Heart left ventricle (tissue), 16 donors: Measurements from ENCODE around the gene PLEKHO2. TPM values are rescaled to one million over a fixed set of nuclear protein-coding genes. Genes with fewer than 3 reads are reported as not detected.

ENCODE experiments used
- ATAC-seq, 4 donors: fragments of 200-7000 bp; cut with Tn5 transposase; one replicate each; pipeline ENCODE4 v1.9.1; 2020 to 2022; ENCODE audit warnings: moderate library complexity in 4 of 4, mild to moderate bottlenecking in 3 of 4, moderate number of reproducible peaks in 1 of 4
- DNase-seq, 5 donors: peaks; one replicate each; pipeline ENCODE4 v3.0.0-alpha.2; 2020
- H3K27ac ChIP-seq, 12 donors: fragments of 200-600 bp; sonication (generic) in 4 of 12; one replicate each; pipeline versions ENCODE4 v1.5.0 to v1.8.0; 2016 to 2022; ENCODE audit warnings: mild to moderate bottlenecking in 2 of 12
- H3K27me3 ChIP-seq, 9 donors: fragments of 200-600 bp; sonication (generic) in 2 of 9; one replicate each; pipeline versions ENCODE4 v1.5.1 to v1.8.0; 2016 to 2022; ENCODE audit warnings: mild to moderate bottlenecking in 3 of 9
- H3K36me3 ChIP-seq, 9 donors: fragments of 200-600 bp; sonication (generic) in 2 of 9; one replicate each; pipeline versions ENCODE4 v1.5.0 to v1.8.0; 2018 to 2022; ENCODE audit warnings: mild to moderate bottlenecking in 2 of 9
- H3K4me1 ChIP-seq, 12 donors: fragments of 200-600 bp; sonication (generic) in 4 of 12; one replicate each; pipeline versions ENCODE4 v1.5.0 to v1.8.0; 2016 to 2022; ENCODE audit warnings: mild to moderate bottlenecking in 3 of 12
- H3K4me3 ChIP-seq, 12 donors: fragments of 200-600 bp; sonication (generic) in 4 of 12; one replicate each; pipeline versions ENCODE4 v1.5.0 to v1.8.0; 2017 to 2022; ENCODE audit warnings: mild to moderate bottlenecking in 9 of 12, moderate library complexity in 4 of 12
- H3K9me3 ChIP-seq, 12 donors: fragments of 200-600 bp; sonication (generic) in 4 of 12; one replicate each; pipeline versions ENCODE4 v1.5.0 to v1.8.0; 2016 to 2022; ENCODE audit warnings: mild to moderate bottlenecking in 1 of 12
- CTCF ChIP-seq, 12 donors: fragments of 200-600 bp; sonication (generic) in 4 of 12; IDR thresholded peaks; one replicate each; pipeline versions ENCODE4 v1.5.0 to v1.8.0; 2018 to 2022; ENCODE audit warnings: antibody characterized with exemption in 12 of 12, mild to moderate bottlenecking in 5 of 12
- POLR2A ChIP-seq, 2 donors: fragments of 450-650 bp; IDR thresholded peaks; one replicate each; pipeline ENCODE4 v1.6.1; 2017; ENCODE audit warnings: antibody characterized with exemption in 2 of 2, mild to moderate bottlenecking in 2 of 2, moderate library complexity in 2 of 2
- WGBS, 4 donors: extraction: QIAGEN DNeasy Blood & Tissue Kit in 2 of 4; methylation state at CpG; one replicate each; pipeline versions ENCODE4 v1.1.5 to v1.1.7; 2013 to 2018; 5-methylcytosine and 5-hydroxymethylcytosine counted together
- intact Hi-C, 10 donors: fragments of 100-400 bp; cut with DNase I; formaldehyde crosslinking; loops; one replicate each; pipeline versions ENCODE4 v1.11.1 to v1.14.2; 2022
- polyA plus RNA-seq, 2 donors: library from polyadenylated mRNA; stranded (reverse); fragments of 200-250 nt; gene quantifications; one replicate each; pipeline ENCODE4 v1.2.3, GENCODE V29; 2013
- total RNA-seq, 9 donors: library from RNA; depleted of rRNA in 2 of 9; stranded (reverse); fragments of >200 nt in 2 of 9; fragmentation: NEBNext Ultra II Directional in 3 of 9; extraction: Animal tissue kit (Norgen Biotek cat#: 25700) in 3 of 9; gene quantifications; one replicate each; pipeline versions ENCODE4 v1.1.0 to v1.2.4, GENCODE V29; 2016 to 2023
- donor health status: ischemic (EF 13 %, LVEDD 7.1; RV severe dilation, severe dysfunction).
- donor health status: healthy with polysubstance abuse.
- donor health status: DM: no; HTN: yes; CAD: no.
- donor health status: DM: no; HTN: no; CAD: no.
- donor health status: ischemic (EF 25% LVEDD 6.9; RV normal size, moderate dysfunction).
- donor health status: ischemic (EF 25% LVEDD 5.7; RV mildly dilated, moderate dysfunction).
- donor health status: healthy.
- donor health status: DM: yes; HTN: yes; CAD: no.
- donor health status: ischemic (EF 35%, LVEDD 5.7; RV mildly dilated, moderate dysfunction).
- donor health status: nonischemic (EF 11% LVEDD 7.7; RV severe dilation, severe dysfunction).
- donor health status: DM: yes; HTN: yes; CAD: no.
- donor health status: PGD.
- donor health status: ischemic (EF 29% LVEDD 5.4; RV normal size, mild dysfunction).
- donor health status: nonischemic (EF 23%, LVEDD 6.1; RV moderate dilation, normal function).

The PLEKHO2 gene
- total and polyA plus RNA-seq, 11 donors = 5.3 to 50.8 (median 9.2) TPM

DNA sequence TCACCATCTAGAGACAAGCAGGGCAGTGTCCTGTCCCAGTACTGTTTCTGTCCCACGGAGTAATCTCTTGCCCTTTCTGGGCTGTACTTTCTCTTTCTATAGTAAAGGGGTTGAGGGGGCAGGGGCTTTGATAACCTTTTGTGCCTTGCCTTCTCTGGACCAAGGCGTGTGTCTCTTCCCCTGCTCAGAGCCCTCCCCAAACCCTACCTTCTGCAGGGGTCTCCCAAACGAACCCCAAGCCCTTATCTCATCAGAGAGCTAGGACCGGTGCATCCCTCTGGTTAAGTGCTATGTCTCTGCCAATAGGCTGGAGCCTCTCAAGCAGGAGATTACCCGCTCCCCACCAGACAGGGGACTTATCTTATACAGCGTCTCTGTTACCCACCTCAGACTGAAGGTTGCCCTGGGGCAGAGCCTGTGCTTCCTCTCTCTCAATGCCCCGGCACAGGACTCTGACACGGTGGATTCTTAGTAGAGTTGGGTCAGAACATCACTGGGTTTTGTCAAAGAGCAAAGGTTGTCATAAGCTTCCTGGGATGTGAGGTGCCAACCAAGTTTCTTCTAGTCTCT lies 2.9 kb downstream of the PLEKHO2 start:
- Histone ChIP-seq H3K9me3 (no peaks in the 10 kb centered on the region), H3K4me1 (peaks cover 6 to 76% (median 50%) of the 10 kb centered on the region in 12 donors), H3K4me3 (peak overlapping the region in 9 of 12 donors; percentile 86 to 100 (median 98)), H3K27ac (peak overlapping the region; percentile 33 to 98 (median 96)), H3K27me3 (no peaks in the 10 kb centered on the region), H3K36me3 (peaks cover 0 to 51% (median 13%) of the 10 kb centered on the region in 9 donors)
- no peak for ATAC-seq
- TF ChIP-seq CTCF (IDR thresholded peaks at IDR 0.05) = no peak
- TF ChIP-seq POLR2A (IDR thresholded peaks at IDR 0.05) = no peak
- intact Hi-C loops = loop anchor here in 8 of 10 donors (5.0 kb wide), 3 partner anchors 48 to 143 kb away; partner anchors contain the start of gene SPG21 (in 1 of the 8)
- 36 to 46% (median 40%) methylated on average over 8 of the region's 8 CpGs for WGBS, 4 donors
- DNase-seq = no peak

DNA sequence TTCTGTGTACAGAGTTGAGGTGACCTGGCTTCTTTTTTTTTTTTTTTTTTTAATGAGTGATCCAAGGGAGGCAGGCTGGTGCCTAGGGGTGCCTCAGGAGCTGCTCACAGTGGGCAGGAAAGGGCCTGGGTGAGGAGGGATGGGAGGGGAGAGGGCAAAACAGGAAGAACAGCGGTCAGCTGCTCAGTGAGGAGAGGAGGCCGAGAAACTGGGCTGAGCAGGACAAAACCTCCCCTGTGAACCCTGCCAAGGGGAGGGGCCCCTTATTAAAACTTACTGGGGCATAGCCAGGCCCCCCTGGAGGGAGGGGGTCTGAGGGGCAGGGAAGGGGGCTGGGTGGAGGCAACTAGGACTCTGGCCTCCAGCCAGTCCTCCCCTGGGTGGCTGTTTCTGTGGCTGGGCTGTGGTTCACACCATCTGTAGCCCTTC lies 3.5 kb downstream of the PLEKHO2 start:
- no peaks in the 10 kb centered on the region for H3K9me3 ChIP-seq
- H3K4me3 ChIP-seq = peak overlapping the region in 9 of 12 donors; percentile 86 to 100 (median 98)
- H3K36me3 ChIP-seq = peaks cover 0 to 56% (median 18%) of the 10 kb centered on the region in 9 donors
- peaks cover 6 to 81% (median 50%) of the 10 kb centered on the region in 12 donors for H3K4me1 ChIP-seq
- no peaks in the 10 kb centered on the region for H3K27me3 ChIP-seq
- 42 to 59% (median 50%) methylated on average over 2 of the region's 2 CpGs for WGBS, 4 donors
- peak; percentile 59 to 77 (median 66) for DNase-seq
- intact Hi-C loops = loop anchor here in 1 of 10 donors (5.0 kb wide), 1 partner anchor 47 kb away; no protein-coding TSS in a partner anchor
- H3K27ac ChIP-seq = peak overlapping the region; percentile 44 to 98 (median 96)
- TF ChIP-seq CTCF (IDR thresholded peaks at IDR 0.05) = no peak
- no peak for TF ChIP-seq POLR2A (IDR thresholded peaks at IDR 0.05)
- peak in 3 of 4 donors; percentile 4 to 39 (median 10) for ATAC-seq

DNA sequence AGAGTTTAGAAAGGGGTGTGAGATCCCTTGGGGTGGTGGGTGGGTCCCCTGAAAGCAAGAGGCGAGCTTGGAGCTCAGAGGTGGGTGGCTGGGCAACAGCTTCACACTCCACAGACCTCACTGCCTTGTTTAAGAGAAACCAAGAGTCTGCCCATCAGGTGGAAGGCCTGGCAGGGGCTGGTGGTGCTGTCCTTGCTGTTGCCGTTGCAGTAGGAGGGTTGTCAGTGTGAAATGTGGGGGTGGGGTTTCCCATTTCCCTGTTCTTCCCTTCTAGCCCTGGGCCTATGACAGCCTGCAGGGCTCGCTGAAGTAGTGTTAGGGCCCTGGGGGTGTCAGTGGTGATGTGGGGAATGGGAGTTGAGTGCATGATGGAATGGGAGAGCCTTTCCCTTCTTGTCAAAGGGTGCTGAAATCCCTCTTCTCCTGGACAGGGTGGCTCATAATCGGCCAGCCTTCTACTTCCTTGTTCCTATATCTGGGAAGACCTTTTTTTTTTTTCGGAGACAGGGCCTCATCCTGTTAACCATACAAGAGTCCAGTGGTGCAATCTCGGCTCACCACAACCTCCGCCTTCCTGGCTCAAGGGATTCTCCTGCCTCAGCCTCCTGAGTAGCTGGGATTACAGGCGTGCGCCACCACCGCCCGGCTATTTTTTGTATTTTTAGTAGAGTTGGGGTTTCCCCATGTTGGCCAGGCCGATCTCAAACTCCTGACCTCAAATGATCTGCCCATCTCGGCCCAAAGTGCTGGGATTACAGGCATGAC lies 4.3 kb downstream of the PLEKHO2 start:
- H3K36me3 ChIP-seq = peaks cover 0 to 64% (median 26%) of the 10 kb centered on the region in 9 donors
- DNase-seq (peak in 1 of 5 donors; percentile 56), ATAC-seq (no peak)

More for the DNA sequence above, 4.3 kb downstream of the PLEKHO2 start:
- intact Hi-C loops = loop anchor here in 1 of 10 donors (5.0 kb wide), 1 partner anchor 46 kb away; no protein-coding TSS in a partner anchor
- 56 to 78% (median 74%) methylated on average over 13 of the region's 13 CpGs for WGBS, 4 donors
- TF ChIP-seq CTCF (IDR thresholded peaks at IDR 0.05) = no peak
- Histone ChIP-seq H3K9me3 (no peaks in the 10 kb centered on the region), H3K4me1 (peaks cover 6 to 81% (median 47%) of the 10 kb centered on the region in 12 donors), H3K27ac (peak overlapping the region; percentile 44 to 98 (median 96)), H3K27me3 (no peaks in the 10 kb centered on the region), H3K4me3 (peak overlapping the region in 9 of 12 donors; percentile 86 to 100 (median 98))
